Liver (tissue), 9 donors: ENCODE measurements around the gene MEIOB. TPM values are rescaled to one million over a fixed set of nuclear protein-coding genes. Genes with fewer than 3 reads are reported as not detected.

Experiments used
- DNase-seq: peaks from one replicate; pipeline ENCODE4 v3.0.0-alpha.2; 2017; ENCODE audit warnings: low spot score
- H3K27ac ChIP-seq, 2 donors: one replicate each; pipeline ENCODE4 v1.7.0; 2013; ENCODE audit warnings: inconsistent platforms in 2 of 2, low read length in 2 of 2, control low read depth in 1 of 2, low read depth in 1 of 2, mild to moderate bottlenecking in 1 of 2
- H3K27me3 ChIP-seq, 4 donors: one replicate each; pipeline versions ENCODE4 v1.6.1 to v1.7.0; 2013; ENCODE audit warnings: low read length in 3 of 4, inconsistent platforms in 1 of 4, mild to moderate bottlenecking in 1 of 4, moderate library complexity in 1 of 4; ENCODE audit not compliant: control insufficient read depth in 4 of 4, insufficient read depth in 4 of 4
- H3K36me3 ChIP-seq, 4 donors: one replicate each; pipeline versions ENCODE4 v1.6.1 to v1.7.0; 2013; ENCODE audit warnings: low read length in 3 of 4, mild to moderate bottlenecking in 3 of 4, low read depth in 1 of 4, moderate library complexity in 1 of 4; ENCODE audit not compliant: control insufficient read depth in 4 of 4, insufficient read depth in 3 of 4
- H3K4me1 ChIP-seq, 4 donors: one replicate each; pipeline versions ENCODE4 v1.6.1 to v1.7.0; 2013; ENCODE audit warnings: low read length in 3 of 4, mild to moderate bottlenecking in 3 of 4, moderate library complexity in 1 of 4; ENCODE audit not compliant: control insufficient read depth in 4 of 4, insufficient read depth in 4 of 4
- H3K4me3 ChIP-seq, 3 donors: one replicate each; pipeline versions ENCODE4 v1.6.1 to v1.7.0; 2013; ENCODE audit warnings: low read length in 3 of 3, control low read depth in 1 of 3, low read depth in 1 of 3, mild to moderate bottlenecking in 1 of 3
- H3K9ac ChIP-seq, 2 donors: one replicate each; pipeline ENCODE4 v1.7.0; 2013; ENCODE audit warnings: low read length in 2 of 2, mild to moderate bottlenecking in 2 of 2, moderate library complexity in 2 of 2, control low read depth in 1 of 2, low read depth in 1 of 2
- H3K9me3 ChIP-seq, 4 donors: one replicate each; pipeline versions ENCODE4 v1.6.1 to v1.7.0; 2013; ENCODE audit warnings: low read length in 3 of 4; ENCODE audit not compliant: control insufficient read depth in 4 of 4
- ATF3 ChIP-seq: IDR thresholded peaks from 2 replicates; pipeline ENCODE4 v1.6.1; 2016; ENCODE audit warnings: antibody characterized with exemption
- CTCF ChIP-seq: fragments of 150-350 bp; IDR thresholded peaks from 2 replicates; pipeline ENCODE4 v1.5.1; 2017; ENCODE audit warnings: improper control_type of control experiment, low read depth, low read length; ENCODE audit not compliant: missing input control
- FOXA2 ChIP-seq: IDR thresholded peaks from 2 replicates; pipeline ENCODE4 v1.6.1; 2016; ENCODE audit warnings: antibody characterized with exemption
- HNF4G ChIP-seq: IDR thresholded peaks from 2 replicates; pipeline ENCODE4 v1.6.1; 2016; ENCODE audit warnings: antibody characterized with exemption
- JUND ChIP-seq, 2 donors: IDR thresholded peaks; 2 replicates each; pipeline ENCODE4 v1.6.1; 2016; ENCODE audit warnings: antibody characterized with exemption in 2 of 2
- MAX ChIP-seq: IDR thresholded peaks from 2 replicates; pipeline ENCODE4 v1.6.1; 2016; ENCODE audit warnings: antibody characterized with exemption
- NR2F2 ChIP-seq: IDR thresholded peaks from 2 replicates; pipeline ENCODE4 v1.6.1; 2016; ENCODE audit warnings: antibody characterized with exemption
- REST ChIP-seq: IDR thresholded peaks from 2 replicates; pipeline ENCODE4 v1.6.1; 2016; ENCODE audit warnings: antibody characterized with exemption, mild to moderate bottlenecking
- RXRA ChIP-seq, 2 donors: IDR thresholded peaks; 2 replicates each; pipeline ENCODE4 v1.6.1; 2017 to 2018; ENCODE audit warnings: antibody characterized with exemption in 2 of 2, mild to moderate bottlenecking in 1 of 2
- YY1 ChIP-seq: IDR thresholded peaks from 2 replicates; pipeline ENCODE4 v1.6.1; 2016; ENCODE audit warnings: antibody characterized with exemption, mild to moderate bottlenecking
- ZBTB33 ChIP-seq: IDR thresholded peaks from 2 replicates; pipeline ENCODE4 v1.6.1; 2016; ENCODE audit warnings: antibody characterized with exemption
- WGBS: extraction: QIAGEN DNeasy Blood & Tissue Kit; methylation state at CpG from one replicate; pipeline ENCODE4 v1.1.7; 2013; 5-methylcytosine and 5-hydroxymethylcytosine counted together
- polyA plus RNA-seq, 2 donors: library from polyadenylated mRNA; stranded (reverse) in 1 of 2; unstranded in 1 of 2; fragments of 200-250 nt in 1 of 2; fragments of >200 nt in 1 of 2; fragmentation: Nextera tagmentation in 1 of 2; extraction: Ambion mirVana in 1 of 2; gene quantifications; one replicate each; pipeline versions ENCODE4 v1.2.1 to v1.2.3, GENCODE V29; 2013 to 2015
- total RNA-seq, 2 donors: library from RNA; depleted of rRNA; stranded (reverse); fragments of >200 nt; gene quantifications; one replicate each; pipeline ENCODE4 v1.2.3, GENCODE V29; 2014
- donor health status: healthy.
- donor health status: healthy.
- donor health status: healthy.
- donor health status: healthy.
- donor health status: healthy.

Gene MEIOB
- total and polyA plus RNA-seq, 4 donors = 0.33 to 2.2 TPM; not detected in 2

- WGBS = 76% methylated on average over 17 of the region's 17 CpGs
- no peaks in the 10 kb centered on the region for H3K36me3 ChIP-seq
- no peaks in the 10 kb centered on the region for H3K9me3 ChIP-seq
- H3K9ac ChIP-seq = no peak overlapping the region
- H3K4me3 ChIP-seq = no peak overlapping the region
- H3K4me1 ChIP-seq = no peaks in the 10 kb centered on the region
- no peak for TF ChIP-seq HNF4G
- TF ChIP-seq ZBTB33 = no peak
- no peak for TF ChIP-seq REST
- TF ChIP-seq MAX = no peak
- no peak for TF ChIP-seq RXRA (IDR thresholded peaks at IDR 0.05)
- TF ChIP-seq ATF3 = no peak
- H3K27me3 ChIP-seq = no peaks in the 10 kb centered on the region
- H3K27ac ChIP-seq = no peak overlapping the region
- no peak for DNase-seq
Observed at GRCh38 chr16:1908184-1908583, 36.2 kb upstream of the MEIOB start.

- 85% methylated on average over 17 of the region's 17 CpGs for WGBS
- Histone ChIP-seq H3K36me3 (no peaks in the 10 kb centered on the region), H3K27me3 (no peaks in the 10 kb centered on the region), H3K4me3 (no peak overlapping the region), H3K4me1 (no peaks in the 10 kb centered on the region), H3K27ac (no peak overlapping the region), H3K9me3 (no peaks in the 10 kb centered on the region), H3K9ac (no peak overlapping the region)
- no peak for DNase-seq
- TF ChIP-seq RXRA (IDR thresholded peaks at IDR 0.05) (no peak), CTCF (no peak), ZBTB33 (no peak), JUND (IDR thresholded peaks at IDR 0.05) (no peak), NR2F2 (no peak), FOXA2 (no peak), ATF3 (no peak), YY1 (no peak)
Observed at GRCh38 chr16:1907226-1907860, 35.4 kb upstream of the MEIOB start.
